GM12878 (cell line): ENCODE data around the gene ARID5B.

ENCODE experiments used
- CTCF ChIP-seq, 3 experiments: IDR thresholded peaks in 2 of 3; conservative IDR thresholded peaks in 1 of 3; 2 replicates each; pipeline ENCODE4 v1.5.1; 2011; ENCODE audit warnings: low read depth in 3 of 3, low read length in 3 of 3, mild to moderate bottlenecking in 3 of 3, control low read depth in 2 of 3, moderate library complexity in 2 of 3, inconsistent platforms in 1 of 3, mixed read lengths in 1 of 3; ENCODE audit not compliant: control insufficient read depth in 2 of 3, insufficient read depth in 1 of 3; ENCODE audit errors: extremely low read depth in 1 of 3
- ETV6 ChIP-seq, 2 experiments: fragments of 450-650 bp in 1 of 2; IDR thresholded peaks in 1 of 2; conservative IDR thresholded peaks in 1 of 2; 2 replicates each; pipeline ENCODE4 v1.6.1; 2014; ENCODE audit warnings: antibody characterized with exemption in 1 of 2, borderline replicate concordance in 1 of 2, low read depth in 1 of 2, mild to moderate bottlenecking in 1 of 2, moderate library complexity in 1 of 2
- NRF1 ChIP-seq: conservative IDR thresholded peaks from 2 replicates; pipeline ENCODE4 v1.6.1; 2011; ENCODE audit warnings: mild to moderate bottlenecking, low read depth, low read length, improper control_type of control experiment
- TCF7 ChIP-seq: IDR thresholded peaks from 2 replicates; pipeline ENCODE4 v1.6.1; 2014; ENCODE audit warnings: antibody characterized with exemption, borderline replicate concordance
- ZSCAN29 ChIP-seq: fragments of 450-650 bp; IDR thresholded peaks from 2 replicates; pipeline ENCODE4 v1.6.1; 2017; ENCODE audit warnings: mild to moderate bottlenecking, moderate library complexity

DNA sequence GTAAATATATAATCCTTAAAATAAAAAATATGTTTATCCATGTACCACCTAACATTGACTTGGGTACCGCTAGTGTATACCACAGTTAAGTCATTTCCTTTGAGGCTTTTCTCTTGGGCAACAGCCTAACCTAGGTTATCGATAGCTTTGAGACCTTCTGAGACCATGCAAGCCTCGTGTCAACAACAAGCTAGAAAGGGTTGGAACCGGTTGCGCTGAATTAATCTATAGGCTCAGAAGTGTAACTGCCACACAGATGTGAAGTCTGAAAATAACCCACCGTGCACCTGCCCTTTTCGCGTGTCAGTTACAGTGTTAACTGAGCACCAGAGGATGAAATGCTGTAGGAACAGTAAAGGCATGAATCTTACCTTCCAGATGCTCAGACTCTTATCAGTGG, 59.8 kb downstream of the ARID5B start:
- TF ChIP-seq NRF1 (no peak), CTCF (IDR thresholded peaks at IDR 0.05 in 2 of 3, conservative IDR thresholded peaks at IDR 0.05 in 1 of 3; ENCODE audit: control insufficient read depth in 2 of 3, extremely low read depth in 1 of 3, insufficient read depth in 1 of 3, low read depth in 3 of 3, low read length in 3 of 3) (no peak), TCF7 (no peak), ZSCAN29 (no peak), ETV6 (conservative IDR thresholded peaks at IDR 0.05 in 1 of 2, IDR thresholded peaks at IDR 0.05 in 1 of 2; ENCODE audit: borderline replicate concordance in 1 of 2, low read depth in 1 of 2) (0 out of 4 replicates have a peak, but pooled peaks of 1 of the 2 experiments have one; percentile 34)
